Adipose tissue (tissue), 3 donors: ENCODE results near the gene E2F3. TPM values are rescaled to one million over a fixed set of nuclear protein-coding genes. Genes with fewer than 3 reads are reported as not detected.
"Not testable (repeated sequence)": the region's sequence is repeated elsewhere in the genome, so short reads cannot be mapped to it uniquely, and the experiment has no call there.

ENCODE experiments used
- H3K27ac ChIP-seq: one replicate; pipeline ENCODE4 v1.5.1; 2013; ENCODE audit warnings: low read depth, low read length
- WGBS, 3 donors: extraction: QIAGEN DNeasy Blood & Tissue Kit; methylation state at CpG; one replicate each; pipeline ENCODE4 v1.1.7; 2013; 5-methylcytosine and 5-hydroxymethylcytosine counted together
- polyA plus RNA-seq, 3 donors: library from polyadenylated mRNA; stranded (reverse); fragments of 200-250 nt; gene quantifications; one replicate each; pipeline ENCODE4 v1.2.3, GENCODE V29; 2013
- donor health status: healthy with polysubstance abuse.
- donor health status: Bipolar disorder and iron deficiency.
- donor health status: healthy.

E2F3 gene
- polyA plus RNA-seq, 3 donors = 1.0 to 4.3 (median 3.8) TPM

DNA sequence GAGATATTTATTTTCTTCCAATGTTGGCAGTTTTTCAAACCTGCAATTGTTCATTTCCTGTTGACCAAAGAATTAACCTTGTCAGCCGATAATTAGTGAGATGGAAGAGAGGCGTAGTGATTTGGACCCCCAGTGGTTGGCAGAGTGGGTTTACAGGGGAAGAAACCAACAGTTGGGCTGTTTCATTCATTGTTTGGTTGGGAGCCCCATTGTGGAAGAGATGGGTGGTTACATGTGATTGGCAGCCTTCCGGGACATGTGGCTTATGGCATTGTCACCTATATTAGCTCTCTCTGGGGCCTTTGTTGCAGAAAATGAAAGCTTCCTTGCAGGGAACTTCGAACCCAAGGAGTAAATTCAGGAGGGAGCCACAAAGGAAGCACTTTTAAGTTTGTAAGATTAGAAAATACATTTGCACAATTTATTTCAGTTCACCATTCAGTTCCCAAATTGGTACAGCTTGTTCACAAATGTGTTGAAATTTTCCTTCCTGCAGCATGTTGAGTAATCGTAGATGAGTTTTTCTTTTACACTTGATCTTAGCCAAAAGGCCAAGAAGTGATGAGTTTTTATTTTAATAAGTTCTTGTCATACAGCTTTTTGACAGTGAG is 82.3 kb downstream of the E2F3 start:
- 43 to 83% (median 55%) methylated on average over 5 of the region's 5 CpGs for WGBS, 3 donors
- H3K27ac ChIP-seq = no peak overlapping the region

DNA sequence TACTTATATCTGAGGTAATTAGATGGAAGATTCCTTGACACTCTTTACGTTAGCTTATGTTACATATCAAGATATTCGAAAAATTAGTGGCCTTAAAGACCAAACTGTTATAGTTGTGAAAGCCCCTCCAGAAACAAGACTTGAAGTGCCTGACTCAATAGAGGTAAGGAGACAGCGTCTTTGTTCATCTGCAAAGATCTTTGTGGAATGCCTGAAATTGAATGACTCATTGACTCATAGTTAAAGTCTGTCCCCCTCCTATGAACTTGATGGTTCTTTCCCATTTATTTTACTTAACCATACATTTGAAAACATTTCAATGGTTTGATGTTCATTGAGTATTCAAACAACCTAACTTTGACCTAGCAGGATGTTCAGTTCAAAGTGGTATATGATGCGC is 85.0 kb downstream of the E2F3 start:
- H3K27ac ChIP-seq = no peak overlapping the region
- 96 to 99% (median 97%) methylated on average over 4 of the region's 4 CpGs for WGBS, 3 donors

DNA sequence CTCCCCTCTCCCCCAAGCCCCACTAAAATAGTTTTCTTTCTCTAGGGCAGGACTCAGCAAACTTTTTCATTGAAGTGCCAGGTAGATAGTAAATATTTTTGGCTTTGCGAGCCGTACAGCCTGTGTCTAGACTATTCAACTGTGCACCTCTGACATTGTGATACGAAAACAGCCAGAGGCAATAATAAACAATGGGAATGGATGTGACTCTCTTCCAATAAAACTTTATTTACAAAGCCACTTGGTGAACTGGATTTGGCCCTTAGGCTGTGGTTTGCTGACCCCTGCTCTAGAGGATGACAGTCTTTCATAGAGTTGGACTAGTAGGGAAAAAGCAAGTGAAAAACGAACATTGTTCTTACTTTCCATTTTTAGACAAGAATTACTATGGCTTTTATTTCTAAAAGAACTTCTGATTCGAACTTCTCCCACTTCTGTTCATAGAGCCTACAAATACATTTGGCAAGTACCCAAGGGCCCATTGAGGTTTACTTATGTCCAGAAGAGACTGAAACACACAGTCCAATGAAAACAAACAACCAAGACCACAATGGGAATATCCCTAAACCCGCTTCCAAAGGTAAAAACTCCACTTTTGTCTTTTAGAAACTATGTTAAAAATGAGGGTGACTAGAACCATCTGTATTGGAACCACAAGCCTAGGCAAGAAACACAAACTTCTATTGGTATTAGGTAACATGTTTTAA is 86.1 kb downstream of the E2F3 start:
- 95 to 97% (median 96%) methylated on average over 6 of the region's 6 CpGs for WGBS, 3 donors

DNA sequence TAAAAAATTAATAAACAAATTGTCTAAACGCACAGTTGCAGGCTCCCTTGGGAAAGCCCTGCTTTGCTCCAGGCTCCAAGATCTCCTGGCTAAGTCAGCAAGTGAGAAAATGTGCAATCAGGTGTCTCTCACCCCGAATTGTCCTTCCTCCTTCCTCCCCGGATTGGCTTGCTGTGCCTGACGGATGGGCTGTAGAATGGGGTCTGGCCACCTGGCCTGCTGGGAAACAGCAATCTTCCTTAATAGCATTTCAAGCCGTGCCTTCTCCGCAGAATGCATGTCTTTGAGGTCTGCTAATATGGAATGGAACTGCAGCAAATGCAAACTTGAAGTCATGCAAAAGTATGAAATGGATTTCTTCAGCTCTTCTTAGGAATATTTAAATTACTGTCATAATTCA is 88.9 kb downstream of the E2F3 start:
- no peak overlapping the region for H3K27ac ChIP-seq
- 94 to 97% (median 95%) methylated on average over 6 of the region's 6 CpGs for WGBS, 3 donors

More for the DNA sequence above, 86.1 kb downstream of the E2F3 start:
- no peak overlapping the region for H3K27ac ChIP-seq

DNA sequence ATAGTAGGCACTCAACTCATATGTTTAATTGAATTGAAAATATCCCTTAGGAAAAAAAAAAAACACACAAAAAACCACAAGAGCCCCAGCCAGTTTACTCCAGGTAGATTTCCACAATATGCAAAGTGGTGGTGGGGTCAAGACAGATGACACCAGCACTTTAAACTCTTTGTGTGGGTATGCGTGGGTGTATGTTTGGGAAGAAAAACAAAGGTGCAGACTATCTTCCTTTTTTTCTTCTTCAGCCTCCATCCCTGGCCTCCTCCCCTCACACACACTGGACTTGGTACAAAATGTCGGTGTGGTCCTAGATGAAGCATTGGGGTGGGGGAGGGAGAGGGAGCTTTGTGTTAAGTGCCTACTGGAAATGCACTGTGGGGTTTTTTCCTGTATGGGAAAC is 90.4 kb downstream of the E2F3 start:
- WGBS, 3 donors = 86 to 87% (median 86%) methylated on average over 2 of the region's 2 CpGs

DNA sequence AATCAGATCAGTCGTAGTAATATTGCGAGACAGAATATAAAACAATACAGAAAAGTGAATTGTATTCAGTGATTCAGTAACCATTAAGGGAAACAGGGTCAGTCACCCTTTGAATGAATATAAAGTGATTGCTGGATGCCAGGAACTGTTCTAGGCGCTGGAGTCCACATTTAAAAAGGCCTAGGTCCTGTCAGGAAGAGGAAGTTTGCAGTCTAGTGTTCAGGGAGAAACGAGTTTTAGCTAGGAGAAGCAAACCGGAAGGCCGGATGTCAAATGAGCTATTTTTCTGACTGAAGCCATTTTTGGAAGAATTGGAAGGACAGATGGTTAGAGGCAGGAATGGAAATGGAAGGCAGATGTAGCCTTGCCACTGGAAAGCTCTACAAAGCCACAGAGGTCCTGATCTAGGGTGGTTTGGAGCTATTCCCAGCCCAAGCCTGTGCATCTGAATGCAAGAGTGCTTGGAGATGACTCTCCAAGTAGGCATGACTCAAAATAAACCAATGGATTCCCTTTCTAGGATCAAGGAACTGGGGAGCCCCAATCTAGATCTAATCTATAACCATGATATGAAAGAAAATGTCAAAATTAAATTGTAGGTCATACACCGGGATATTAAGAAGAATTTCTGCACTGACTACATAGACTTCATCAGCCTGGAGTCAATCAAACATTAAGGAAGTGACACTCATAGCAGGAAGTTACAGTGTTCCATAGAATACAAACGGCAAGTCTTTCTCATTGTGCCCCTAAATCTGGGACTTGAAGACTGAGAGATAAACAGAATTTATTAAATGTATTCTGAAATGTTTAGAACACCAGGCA is 95.7 kb downstream of the E2F3 start:
- WGBS, 3 donors = 55 to 77% (median 59%) methylated on average over 8 of the region's 8 CpGs

More for the DNA sequence above, 90.4 kb downstream of the E2F3 start:
- H3K27ac ChIP-seq = no peak overlapping the region

DNA sequence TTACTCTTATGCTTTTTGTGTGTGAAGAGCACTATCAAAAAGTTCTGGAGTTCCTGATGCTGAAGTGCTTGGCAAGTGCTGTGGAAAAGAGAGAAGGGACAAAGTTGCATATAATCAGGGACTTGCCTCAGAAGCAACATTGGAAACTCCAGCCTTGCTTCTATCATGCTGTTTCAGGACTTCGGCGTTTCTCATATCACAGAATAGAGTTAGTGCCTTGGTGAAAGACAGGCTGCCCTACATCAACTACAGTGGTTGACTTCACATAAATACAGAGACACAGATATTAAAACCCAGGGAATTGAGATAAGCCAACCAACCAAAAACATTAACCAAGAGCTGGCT is 96.3 kb downstream of the E2F3 start:
- 94 to 99% (median 95%) methylated on average over 2 of the region's 2 CpGs for WGBS, 3 donors
- H3K27ac ChIP-seq = no peak overlapping the region

More for the DNA sequence above, 95.7 kb downstream of the E2F3 start:
- no peak overlapping the region for H3K27ac ChIP-seq

DNA sequence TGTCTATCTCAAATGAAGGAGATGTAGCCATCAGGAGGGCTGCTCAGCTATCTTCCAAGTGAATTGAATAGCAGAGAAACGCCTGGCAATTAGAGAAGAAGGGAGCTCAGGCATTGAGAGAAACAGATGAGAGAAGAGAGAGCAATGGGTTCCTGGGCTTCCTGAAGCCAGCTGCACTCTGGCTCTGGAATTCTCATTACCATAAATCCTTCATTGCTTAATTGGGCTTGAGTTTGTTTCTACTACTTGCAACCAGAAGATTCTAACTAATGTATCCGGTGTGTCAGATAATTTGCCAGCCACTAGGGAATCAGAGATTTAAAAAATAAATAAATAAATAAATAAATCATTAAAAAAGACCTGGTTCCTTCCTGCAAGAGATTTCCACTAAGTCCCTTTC is 107.5 kb downstream of the E2F3 start:
- 53 to 67% (median 66%) methylated on average over 2 of the region's 2 CpGs for WGBS, 3 donors
- no peak overlapping the region for H3K27ac ChIP-seq

DNA sequence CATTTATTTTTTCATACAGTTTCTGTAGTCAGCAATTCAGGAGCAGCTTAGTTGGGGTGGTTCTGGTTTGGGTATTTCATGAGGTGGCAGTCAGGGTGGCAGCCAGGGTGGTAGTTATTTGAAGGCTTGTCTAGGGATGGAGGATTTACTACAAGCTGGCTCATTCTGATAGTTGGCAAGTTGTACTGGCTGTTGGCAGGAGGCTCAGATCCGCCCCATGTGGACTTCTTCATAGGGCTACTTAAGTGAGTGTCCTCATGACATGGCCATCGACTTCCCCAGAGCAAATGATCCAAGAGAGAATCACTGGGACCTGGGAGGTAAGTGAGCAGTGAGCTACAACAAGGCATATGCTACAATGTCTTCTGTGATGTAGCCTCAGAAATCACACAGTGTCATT is 110.2 kb downstream of the E2F3 start:
- H3K27ac ChIP-seq = no peak overlapping the region
- 78 to 88% (median 83%) methylated on average over 2 of the region's 2 CpGs for WGBS, 3 donors

DNA sequence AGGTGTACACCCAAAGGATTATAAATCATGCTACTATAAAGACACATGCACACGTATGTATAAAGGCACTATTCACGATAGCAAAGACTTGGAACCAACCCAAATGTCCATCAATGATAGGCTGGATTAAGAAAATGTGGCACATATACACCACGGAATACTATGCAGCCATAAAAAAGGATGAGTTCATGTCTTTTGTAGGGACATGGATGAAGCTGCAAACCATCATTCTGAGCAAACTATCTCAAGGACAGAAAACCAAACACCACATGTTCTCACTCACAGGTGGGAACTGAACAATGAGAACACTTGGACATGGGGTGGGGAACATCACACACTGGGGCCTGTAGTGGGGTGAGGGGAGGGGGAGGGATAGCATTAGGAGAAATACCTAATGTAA is 123.5 kb downstream of the E2F3 start:
- H3K27ac ChIP-seq = not testable (repeated sequence)
- 60 to 90% (median 78%) methylated on average over 3 of the region's 3 CpGs for WGBS, 3 donors

DNA sequence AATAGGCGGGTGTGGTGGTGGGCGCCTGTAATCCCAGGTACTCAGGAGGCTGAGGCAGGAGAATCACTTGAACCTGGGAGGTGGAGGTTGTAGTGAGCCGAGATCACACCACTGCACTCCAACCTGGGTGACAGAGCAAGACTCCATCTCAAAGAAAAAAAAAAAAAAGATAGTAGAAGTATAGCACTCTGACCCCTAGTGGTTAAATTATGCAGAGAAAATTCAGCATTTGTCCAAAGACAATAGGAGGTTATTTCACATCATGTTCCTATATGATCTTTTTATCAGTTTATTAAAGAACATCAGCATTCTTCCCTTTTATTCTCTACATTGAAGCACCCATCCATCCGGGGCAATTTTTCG is 127.4 kb downstream of the E2F3 start:
- 23 to 33% (median 27%) methylated on average over 5 of the region's 5 CpGs for WGBS, 3 donors
- H3K27ac ChIP-seq = not testable (repeated sequence)

DNA sequence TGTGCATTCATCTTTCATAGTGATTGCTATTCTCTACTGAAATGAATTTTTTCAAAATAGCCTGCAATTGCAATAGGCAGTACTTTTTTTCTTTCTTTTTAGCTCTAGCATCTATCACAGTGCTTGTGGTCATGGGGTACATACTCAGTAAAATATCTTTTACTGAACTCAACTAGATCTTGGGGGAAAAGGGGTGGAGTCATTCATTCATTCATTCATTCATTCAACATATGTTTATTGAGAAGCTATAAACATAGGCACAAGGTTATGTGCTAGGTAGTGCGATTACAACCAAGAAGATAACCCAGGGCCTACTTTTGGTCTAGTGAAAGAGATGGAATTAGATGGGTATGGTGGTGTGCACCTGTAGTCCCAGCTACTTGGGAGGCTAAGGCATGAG is 131.2 kb downstream of the E2F3 start:
- H3K27ac ChIP-seq = no peak overlapping the region
- 96 to 100% (median 100%) methylated on average over 1 of the region's 1 CpG for WGBS, 3 donors

DNA sequence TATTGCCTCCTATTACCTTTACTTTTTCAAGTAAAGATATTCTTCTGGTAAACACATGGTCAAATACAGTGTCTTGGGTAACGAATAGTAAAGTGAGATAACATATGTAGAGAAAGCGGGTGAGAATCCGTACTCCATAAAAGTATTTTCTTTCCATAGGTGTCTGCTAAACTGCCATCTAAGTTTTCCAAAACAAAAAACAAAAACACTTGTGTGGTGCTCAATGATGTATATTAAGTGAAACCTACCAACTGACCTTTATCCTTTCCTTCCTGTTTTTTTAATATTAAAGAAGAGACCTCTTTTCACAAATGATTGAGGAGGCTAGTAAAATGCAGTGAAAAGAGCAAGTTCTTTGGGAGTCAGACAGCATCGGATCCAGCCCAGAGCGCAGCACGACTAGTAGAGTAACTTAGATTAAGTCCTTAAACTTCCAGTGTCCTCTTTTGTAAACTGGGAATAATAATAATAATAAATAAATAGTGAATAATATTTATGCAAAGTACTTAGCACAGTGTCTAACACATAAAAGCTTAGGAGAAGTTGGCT is 132.1 kb downstream of the E2F3 start:
- 43 to 52% (median 46%) methylated on average over 6 of the region's 6 CpGs for WGBS, 3 donors

DNA sequence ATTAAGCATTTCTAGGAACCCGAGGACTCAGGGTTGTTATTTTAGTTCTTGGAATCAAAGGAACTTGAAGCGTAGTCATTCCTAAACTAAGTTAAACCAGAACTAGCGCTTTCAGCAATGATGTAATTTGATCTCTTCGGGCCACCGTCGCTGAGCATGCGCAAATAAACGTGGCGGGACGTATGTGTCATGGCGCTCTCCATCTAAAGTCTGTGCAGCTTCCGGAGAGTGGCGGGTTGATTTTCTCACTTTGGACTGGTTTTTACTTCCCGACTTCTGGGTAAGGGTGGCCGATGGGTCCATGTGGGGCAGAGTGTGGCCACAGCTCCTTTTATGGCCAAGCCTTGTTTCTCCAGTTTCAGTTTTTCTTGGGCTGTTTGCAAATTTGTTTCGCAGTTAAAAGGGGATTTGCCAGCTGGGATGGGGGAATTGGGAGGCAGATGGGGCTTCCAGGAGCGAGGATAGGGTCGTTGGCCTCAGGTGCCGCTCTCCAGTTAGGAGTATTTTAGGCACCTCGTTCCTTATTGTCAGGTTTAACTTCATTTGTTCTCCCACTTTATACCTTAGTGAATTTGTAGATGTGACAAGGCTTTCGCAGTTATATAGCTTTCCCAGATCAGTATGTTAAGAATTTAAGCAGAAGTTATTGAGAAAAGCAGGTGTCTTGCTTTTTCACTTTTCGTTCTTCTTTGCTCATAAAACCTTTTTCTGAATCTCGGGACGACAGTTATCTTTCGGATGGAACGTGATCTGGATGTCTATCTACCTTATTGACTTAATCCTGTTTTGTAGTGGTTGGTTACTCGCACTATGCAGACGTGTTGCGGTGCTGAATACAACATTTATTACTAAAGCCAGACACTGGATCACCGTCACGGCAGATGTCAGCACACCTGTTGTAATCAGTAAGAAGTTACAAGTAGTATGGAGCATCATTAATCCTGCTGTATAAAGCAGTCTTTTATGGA is 132.9 kb downstream of the E2F3 start, which contains the start of gene CDKAL1:
TSS of gene CDKAL1 (plus strand) at position 163 of the 968 bp plus-strand sequence. CDS start 11,894 bp downstream, outside the sequence.
- 0 to 2% (median 0%) methylated on average over 31 of the region's 31 CpGs for WGBS, 3 donors
- no peak within 1 kb of the TSS for H3K27ac ChIP-seq

More for the DNA sequence above, 132.1 kb downstream of the E2F3 start:
- H3K27ac ChIP-seq = no peak overlapping the region

DNA sequence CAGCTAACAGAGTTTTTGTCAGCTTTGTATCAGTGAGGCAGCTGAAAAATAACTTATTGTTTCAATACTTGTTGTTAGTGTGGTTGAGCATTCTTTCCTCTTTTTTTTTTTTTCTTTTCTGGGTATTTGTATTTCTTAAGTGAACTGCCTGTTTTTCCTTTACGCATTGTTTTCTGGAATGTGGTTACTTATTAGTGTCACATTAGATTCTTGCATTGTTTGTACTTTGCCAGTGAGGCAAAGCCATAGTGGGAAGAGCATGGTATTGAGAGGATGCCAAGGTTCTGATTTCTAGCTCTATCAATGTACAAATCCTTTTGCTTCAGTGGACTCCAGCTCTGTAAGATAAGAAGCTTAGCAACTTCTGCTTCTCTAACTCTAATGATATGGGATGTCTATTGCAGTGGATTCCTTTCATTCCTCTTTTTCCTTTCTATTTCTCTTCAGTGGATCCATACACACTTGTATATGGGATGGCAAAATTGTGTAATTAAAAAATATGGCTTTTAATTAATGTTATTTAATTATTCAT is 136.5 kb downstream of the E2F3 start:
- 62 to 100% (median 100%) methylated on average over 1 of the region's 1 CpG for WGBS, 3 donors
- H3K27ac ChIP-seq = no peak overlapping the region

DNA sequence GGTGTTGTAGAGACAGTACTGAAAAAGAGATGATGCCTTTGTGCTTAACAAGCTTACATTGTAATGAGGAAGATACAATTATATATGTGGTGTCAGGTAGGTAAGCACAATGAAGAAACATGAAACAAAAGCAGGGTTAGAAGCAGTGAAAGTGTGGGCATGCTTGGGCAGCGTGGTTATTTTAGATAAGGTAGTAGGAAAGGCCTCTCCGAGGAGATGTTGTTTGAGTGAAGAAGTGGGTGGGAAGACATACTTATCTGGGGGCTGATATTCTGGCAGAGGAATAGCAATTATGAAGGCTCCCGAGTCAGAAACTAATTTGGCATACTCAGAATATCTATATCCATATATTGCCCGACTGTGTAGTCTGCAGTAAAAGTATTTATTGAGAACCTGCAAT is 137.2 kb downstream of the E2F3 start:
- 82 to 89% (median 83%) methylated on average over 4 of the region's 4 CpGs for WGBS, 3 donors
- H3K27ac ChIP-seq = no peak overlapping the region

DNA sequence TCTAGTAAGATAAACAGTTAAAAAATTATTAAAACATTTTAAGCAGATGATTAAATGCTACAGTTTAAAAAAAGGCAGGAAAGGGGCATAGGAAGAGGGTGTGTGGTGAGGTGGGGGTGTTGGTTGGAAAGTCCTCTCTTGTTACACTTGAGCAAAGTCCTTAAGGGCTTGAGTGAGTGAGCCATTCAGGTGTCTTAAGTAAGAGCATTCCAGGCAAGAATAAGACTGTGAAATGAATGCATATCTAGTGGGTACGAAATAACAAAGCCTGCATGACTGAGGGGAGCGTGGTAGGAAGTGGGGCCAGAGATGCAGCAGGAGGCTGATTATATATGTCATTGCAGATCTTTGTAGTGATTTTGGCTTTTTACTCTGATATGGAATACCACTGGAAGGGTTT is 137.7 kb downstream of the E2F3 start:
- WGBS, 3 donors = 95 to 99% (median 97%) methylated on average over 2 of the region's 2 CpGs

DNA sequence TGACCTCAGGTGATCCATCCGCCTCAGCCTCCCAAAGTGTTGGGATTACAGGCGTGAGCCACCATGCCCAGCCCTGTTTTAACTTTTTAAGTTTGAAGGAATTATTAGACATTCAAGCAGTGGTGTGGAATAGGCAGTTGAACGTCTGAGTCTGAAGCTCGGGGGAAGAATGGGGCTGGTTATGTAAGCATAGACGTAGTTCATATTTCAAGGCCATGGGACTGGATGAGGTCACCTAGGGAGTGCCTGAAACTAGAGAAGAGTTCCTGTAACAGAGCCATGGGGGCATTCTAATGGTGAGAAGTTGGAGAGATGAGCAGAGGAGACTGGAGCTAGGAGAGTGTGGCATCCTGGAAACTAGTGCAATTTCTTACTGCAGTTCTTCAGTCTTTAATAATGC is 139.0 kb downstream of the E2F3 start:
- no peak overlapping the region for H3K27ac ChIP-seq
- WGBS, 3 donors = 70 to 77% (median 72%) methylated on average over 5 of the region's 5 CpGs

More for the DNA sequence above, 137.7 kb downstream of the E2F3 start:
- no peak overlapping the region for H3K27ac ChIP-seq
